H1 (cell line): ENCODE measurements around the gene VGLL3. TPM values are rescaled to one million over a fixed set of nuclear protein-coding genes. Genes with fewer than 3 reads are reported as not detected.

Source experiments
- CTCF ChIA-PET: fragments of 300-600 bp; sonication (Branson Sonifier 250); formaldehyde crosslinking; loops from one replicate; lab custom pipeline; 2021; ENCODE audit not compliant: partially characterized antibody; lab: Charles Lee
- POLR2A ChIA-PET: fragments of 300-600 bp; sonication (Branson Sonifier 250); formaldehyde crosslinking; loops from one replicate; lab custom pipeline; 2021; ENCODE audit warnings: inconsistent platforms; ENCODE audit not compliant: partially characterized antibody; lab: Charles Lee
- DNase-seq, 2 experiments: peaks; one replicate each; pipeline versions ENCODE4 v3.0.0 to v3.0.0-alpha.2; 2010 to 2022; ENCODE audit warnings: low spot score in 2 of 2, low read depth in 1 of 2, mixed read lengths in 1 of 2
- FAIRE-seq: peaks from 2 replicates; lab custom pipeline; 2011; peaks lifted over from hg19 to GRCh38; lab: Jason Lieb, UNC
- H2AFZ ChIP-seq: 2 replicates; pipeline ENCODE4 v1.8.1; 2012; ENCODE audit warnings: low read length, inconsistent platforms
- H2AK5ac ChIP-seq: 2 replicates; pipeline ENCODE4 v1.6.1; 2013; ENCODE audit warnings: low read depth, low read length
- H2BK120ac ChIP-seq: replicated peaks from 2 replicates; pipeline ENCODE3; 2013; ENCODE audit warnings: low read depth, low read length, inconsistent platforms
- H2BK12ac ChIP-seq: 2 replicates; pipeline ENCODE4 v1.6.1; 2013; ENCODE audit warnings: low read depth, low read length
- H2BK15ac ChIP-seq: 2 replicates; pipeline ENCODE4 v1.6.1; 2013; ENCODE audit warnings: low read length
- H2BK20ac ChIP-seq: 2 replicates; pipeline ENCODE4 v1.6.1; 2013; ENCODE audit warnings: low read length
- H2BK5ac ChIP-seq: 2 replicates; pipeline ENCODE4 v1.6.1; 2013; ENCODE audit warnings: low read depth, low read length
- H3K14ac ChIP-seq: 2 replicates; pipeline ENCODE4 v1.6.1; 2013; ENCODE audit warnings: inconsistent platforms; ENCODE audit not compliant: insufficient read length
- H3K18ac ChIP-seq: 2 replicates; pipeline ENCODE4 v1.6.1; 2013; ENCODE audit warnings: low read length; ENCODE audit errors: extremely low read depth
- H3K23ac ChIP-seq: 2 replicates; pipeline ENCODE4 v1.6.1; 2013; ENCODE audit warnings: inconsistent platforms; ENCODE audit not compliant: insufficient read length
- H3K23me2 ChIP-seq: 2 replicates; pipeline ENCODE4 v1.6.1; 2013; ENCODE audit warnings: low read depth, low read length
- H3K27ac ChIP-seq: 2 replicates; pipeline ENCODE4 v1.6.1; 2011; ENCODE audit warnings: low read depth, low read length, inconsistent platforms
- H3K27me3 ChIP-seq, 4 experiments: replicated peaks in 1 of 4; 1 replicate in 1 of 4; 2 replicates in 3 of 4; pipeline versions ENCODE4 v1.6.1 to v1.8.1; 2011 to 2013; ENCODE audit warnings: low read length in 3 of 4, mild to moderate bottlenecking in 3 of 4, inconsistent platforms in 2 of 4, mixed read lengths in 2 of 4, moderate library complexity in 1 of 4; ENCODE audit not compliant: control insufficient read depth in 3 of 4, insufficient read depth in 3 of 4; ENCODE audit errors: extremely low read depth in 1 of 4
- H3K36me3 ChIP-seq, 4 experiments: 2 replicates each; pipeline versions ENCODE4 v1.6.1 to v1.8.1; 2011 to 2013; ENCODE audit warnings: mild to moderate bottlenecking in 4 of 4, low read length in 3 of 4, moderate library complexity in 2 of 4, control low read depth in 1 of 4, inconsistent platforms in 1 of 4; ENCODE audit not compliant: insufficient read depth in 4 of 4, control insufficient read depth in 2 of 4
- H3K4ac ChIP-seq: replicated peaks from 2 replicates; pipeline ENCODE3; 2013; ENCODE audit warnings: low read length, low read depth, mixed read lengths, inconsistent platforms; ENCODE audit not compliant: insufficient read length
- H3K4me1 ChIP-seq, 4 experiments: replicated peaks in 1 of 4; 1 replicate in 1 of 4; 2 replicates in 3 of 4; pipeline versions ENCODE4 v1.6.1 to v1.8.1; 2011 to 2013; ENCODE audit warnings: low read length in 3 of 4, inconsistent platforms in 2 of 4, mixed read lengths in 1 of 4; ENCODE audit not compliant: insufficient read depth in 4 of 4, control insufficient read depth in 3 of 4
- H3K4me2 ChIP-seq, 2 experiments: 2 replicates each; pipeline versions ENCODE4 v1.6.1 to v1.8.1; 2011 to 2013; ENCODE audit warnings: low read depth in 2 of 2, low read length in 2 of 2, control low read depth in 1 of 2, inconsistent platforms in 1 of 2, mild to moderate bottlenecking in 1 of 2; ENCODE audit not compliant: insufficient read depth in 1 of 2
- H3K4me3 ChIP-seq, 4 experiments: fragments of 200-600, 300-600 bp in 1 of 4; sonication (generic), shearing (Covaris generic), sonication (Bioruptor Twin) in 1 of 4; 2 replicates each; pipeline versions ENCODE4 v1.5.1 to v1.8.1; 2011 to 2016; ENCODE audit warnings: low read length in 4 of 4, low read depth in 3 of 4, control low read depth in 2 of 4, inconsistent platforms in 2 of 4, mild to moderate bottlenecking in 2 of 4, mixed read lengths in 1 of 4, moderate library complexity in 1 of 4; ENCODE audit not compliant: insufficient read depth in 2 of 4; ENCODE audit errors: extremely low read depth in 1 of 4
- H3K56ac ChIP-seq: replicated peaks from 2 replicates; pipeline ENCODE3; 2013; ENCODE audit warnings: low read depth, mild to moderate bottlenecking, mixed read lengths, low read length, inconsistent platforms; ENCODE audit not compliant: insufficient read length
- H3K79me1 ChIP-seq: 2 replicates; pipeline ENCODE4 v1.6.1; 2013; ENCODE audit warnings: low read depth, low read length, control low read depth
- H3K79me2 ChIP-seq, 2 experiments: 2 replicates each; pipeline versions ENCODE4 v1.6.1 to v1.8.1; 2012 to 2013; ENCODE audit warnings: low read length in 2 of 2, mild to moderate bottlenecking in 2 of 2, inconsistent platforms in 1 of 2; ENCODE audit not compliant: insufficient read depth in 2 of 2, control insufficient read depth in 1 of 2
- H3K9ac ChIP-seq, 4 experiments: replicated peaks in 1 of 4; 1 replicate in 1 of 4; 2 replicates in 3 of 4; pipeline versions ENCODE4 v1.6.1 to v1.8.1; 2011 to 2013; ENCODE audit warnings: low read depth in 3 of 4, low read length in 3 of 4, control low read depth in 2 of 4, mild to moderate bottlenecking in 2 of 4, moderate library complexity in 2 of 4, inconsistent platforms in 1 of 4; ENCODE audit errors: extremely low read depth in 1 of 4
- H3K9me3 ChIP-seq, 2 experiments: 2 replicates each; pipeline versions ENCODE4 v1.6.1 to v1.8.1; 2012 to 2013; ENCODE audit warnings: mild to moderate bottlenecking in 2 of 2, moderate library complexity in 2 of 2, control low read depth in 1 of 2, inconsistent platforms in 1 of 2, low read depth in 1 of 2, low read length in 1 of 2, mixed read lengths in 1 of 2; ENCODE audit not compliant: insufficient read depth in 2 of 2
- H4K20me1 ChIP-seq, 2 experiments: replicated peaks in 1 of 2; 2 replicates each; pipeline versions ENCODE3 to v1.8.1; 2011 to 2013; ENCODE audit warnings: inconsistent platforms in 2 of 2, low read length in 2 of 2, mild to moderate bottlenecking in 1 of 2; ENCODE audit not compliant: insufficient read depth in 2 of 2, control insufficient read depth in 1 of 2
- H4K5ac ChIP-seq: 2 replicates; pipeline ENCODE4 v1.6.1; 2013; ENCODE audit warnings: low read length, low read depth, mixed read lengths, inconsistent platforms; ENCODE audit not compliant: insufficient read length
- H4K8ac ChIP-seq: 2 replicates; pipeline ENCODE4 v1.8.0; 2013; ENCODE audit warnings: mild to moderate bottlenecking, moderate library complexity, low read length, inconsistent platforms; ENCODE audit not compliant: insufficient read depth; ENCODE audit errors: extremely low read depth
- H4K91ac ChIP-seq: replicated peaks from 2 replicates; pipeline ENCODE3; 2013; ENCODE audit warnings: low read length, mixed read lengths, inconsistent platforms; ENCODE audit not compliant: insufficient read length
- BACH1 ChIP-seq: IDR thresholded peaks from 2 replicates; pipeline ENCODE4 v1.6.1; 2012; ENCODE audit warnings: low read length, improper control_type of control experiment
- CBX8 ChIP-seq: fragments of 300-800, 300-1000 bp; sonication (generic); IDR thresholded peaks from 2 replicates; pipeline ENCODE4 v1.7.1; 2016; ENCODE audit warnings: low read depth, low read length, borderline replicate concordance
- CHD1 ChIP-seq: IDR thresholded peaks from 2 replicates; pipeline ENCODE4 v1.6.1; 2012; ENCODE audit warnings: low read depth, low read length, improper control_type of control experiment
- POLR2AphosphoS5 ChIP-seq: IDR thresholded peaks from 2 replicates; pipeline ENCODE4 v1.6.1; 2011; ENCODE audit warnings: low read depth, low read length
- POU5F1 ChIP-seq: IDR thresholded peaks from 2 replicates; pipeline ENCODE4 v1.6.1; 2011; ENCODE audit warnings: low read depth, mild to moderate bottlenecking, low read length, moderate library complexity
- RNF2 ChIP-seq: fragments of 200-900, 300-1000 bp; sonication (generic); IDR thresholded peaks from 2 replicates; pipeline ENCODE4 v1.7.1; 2016; ENCODE audit warnings: borderline replicate concordance, low read depth, mild to moderate bottlenecking, antibody characterized with exemption, low read length; ENCODE audit not compliant: poor library complexity, severe bottlenecking; ENCODE audit errors: missing control alignments
- SP1 ChIP-seq: IDR thresholded peaks from 2 replicates; pipeline ENCODE4 v1.6.1; 2011; ENCODE audit warnings: low read depth, low read length
- SUZ12 ChIP-seq: fragments of 200-600 bp; sonication (generic); IDR thresholded peaks from 2 replicates; pipeline ENCODE4 v1.6.1; 2012; ENCODE audit warnings: mild to moderate bottlenecking, inconsistent platforms, low read length, moderate library complexity, mixed read lengths
- TAF1 ChIP-seq: IDR thresholded peaks from 2 replicates; pipeline ENCODE4 v1.6.1; 2011; ENCODE audit warnings: mild to moderate bottlenecking, low read depth, low read length
- WGBS, 2 experiments: shearing (Covaris generic) in 1 of 2; methylation state at CpG; one replicate each; pipeline versions ENCODE4 v1.1.6 to v1.1.7; 2013 to 2015; ENCODE audit warnings: low lambda C conversion rate in 2 of 2, mixed read lengths in 2 of 2, inconsistent platforms in 1 of 2, low coverage in 1 of 2, missing lambda C conversion rate in 1 of 2; ENCODE audit not compliant: insufficient replicate concordance in 2 of 2, insufficient coverage in 1 of 2, insufficient read length in 1 of 2; ENCODE audit errors: extremely low coverage in 1 of 2, missing lambda C conversion rate in 1 of 2; 5-methylcytosine and 5-hydroxymethylcytosine counted together
- polyA plus RNA-seq, 7 experiments: library from polyadenylated mRNA; depleted of rRNA in 3 of 7; stranded (reverse) in 5 of 7; unstranded in 2 of 7; fragments of >200 nt in 5 of 7; fragments of 200-250 nt in 2 of 7; gene quantifications; 1 replicate in 5 of 7; 2 replicates in 1 of 7; 4 replicates in 1 of 7; pipeline versions ENCODE4 v1.2.1 to v1.2.3, GENCODE V29; 2011 to 2013; ENCODE audit warnings: missing spikeins in 2 of 7, mixed read lengths in 2 of 7
- total RNA-seq: library from RNA; stranded (reverse); fragmentation: NEBNext Ultra II Directional; extraction: Animal tissue kit (Norgen Biotek cat#: 25700); gene quantifications from 2 replicates; pipeline ENCODE4 v1.2.1, GENCODE V29; 2021

Gene VGLL3
- total and polyA plus RNA-seq, 2 of the 8 experiments (the other 6 are each of a cell fraction or from before 2014, with no cell fraction given) = 13.4 to 24.2 TPM

GRCh38 chr3:87036671-87037070, 45.7 kb upstream of the VGLL3 start:
- no peaks in the 10 kb centered on the region for H3K27me3 ChIP-seq
- H2BK12ac ChIP-seq = no peak overlapping the region
- FAIRE-seq (no peak), DNase-seq (no peak)
- H3K23me2 ChIP-seq = no peaks in the 10 kb centered on the region
- no peak overlapping the region for H2BK120ac ChIP-seq
- H3K23ac ChIP-seq = no peak overlapping the region
- H3K79me1 ChIP-seq = no peaks in the 10 kb centered on the region
- no peak overlapping the region for H3K4me3 ChIP-seq
- H3K9ac ChIP-seq = no peak overlapping the region
- WGBS, 2 experiments = 90% methylated on average over 6 of the region's 6 CpGs; no CpG with 5 or more reads in 1 of the 2 experiments
- no peak overlapping the region for H2AFZ ChIP-seq
- H3K79me2 ChIP-seq = no peaks in the 10 kb centered on the region
- no peak overlapping the region for H3K4ac ChIP-seq
- H4K91ac ChIP-seq = no peak overlapping the region
- H3K4me1 ChIP-seq = no peaks in the 10 kb centered on the region
- H2BK20ac ChIP-seq = no peak overlapping the region
- no peak overlapping the region for H3K27ac ChIP-seq
- no peak overlapping the region for H4K5ac ChIP-seq
- H3K9me3 ChIP-seq = no peaks in the 10 kb centered on the region
- H4K8ac ChIP-seq = no peak overlapping the region
- H2BK15ac ChIP-seq = no peak overlapping the region
- H3K56ac ChIP-seq = no peak overlapping the region
- no peaks in the 10 kb centered on the region for H4K20me1 ChIP-seq
- POLR2A ChIA-PET = no interaction called here
- no peak overlapping the region for H2AK5ac ChIP-seq
- no peak overlapping the region for H3K14ac ChIP-seq
- no peak overlapping the region for H2BK5ac ChIP-seq
- H3K36me3 ChIP-seq = no peaks in the 10 kb centered on the region
- no peak overlapping the region for H3K18ac ChIP-seq
- H3K4me2 ChIP-seq = no peak overlapping the region
- CTCF ChIA-PET = interaction anchor here (1.5 kb wide), 1 partner anchor 131 kb away, joined by 3 read pairs; no protein-coding TSS in a partner anchor
- TF ChIP-seq CBX8 (no peak), BACH1 (no peak), SUZ12 (no peak), CHD1 (no peak), RNF2 (no peak), TAF1 (no peak), SP1 (no peak), POU5F1 (no peak), POLR2AphosphoS5 (no peak)
